SU-DHL-6 (cell line): ENCODE measurements around the gene CCDC183.

Source experiments
- H2AFZ ChIP-seq: fragments of 200-600 bp; sonication (generic); 2 replicates; pipeline ENCODE4 v1.6.1; 2014; ENCODE audit warnings: low read depth, mild to moderate bottlenecking, moderate library complexity, mixed read lengths, antibody characterized with exemption, low read length; ENCODE audit not compliant: severe bottlenecking
- H3F3A ChIP-seq: fragments of 200-600 bp; shearing (Covaris generic); 2 replicates; pipeline ENCODE4 v1.6.0; 2016; ENCODE audit warnings: antibody characterized with exemption, mild to moderate bottlenecking; ENCODE audit not compliant: insufficient read depth
- H3K27ac ChIP-seq: fragments of 200-600 bp; sonication (generic); 2 replicates; pipeline ENCODE4 v1.5.1; 2016; ENCODE audit warnings: low read depth, mild to moderate bottlenecking, low read length, moderate library complexity, mixed read lengths
- H3K27me3 ChIP-seq: fragments of 200-600 bp; sonication (generic), shearing (Covaris generic); 2 replicates; pipeline ENCODE4 v1.6.0; 2014; ENCODE audit warnings: mild to moderate bottlenecking, low read length
- H3K36me3 ChIP-seq: fragments of 200-600 bp; sonication (generic); 2 replicates; pipeline ENCODE4 v1.6.1; 2014; ENCODE audit warnings: mild to moderate bottlenecking, low read length, mixed read lengths
- H3K4me2 ChIP-seq: fragments of 300-600, 200-600 bp; shearing (Covaris generic), sonication (generic); 2 replicates; pipeline ENCODE4 v1.6.0; 2014; ENCODE audit warnings: low read length, low read depth, mild to moderate bottlenecking; ENCODE audit not compliant: poor library complexity, severe bottlenecking
- H3K4me3 ChIP-seq: fragments of 200-600 bp; sonication (generic); 2 replicates; pipeline ENCODE4 v1.5.1; 2014; ENCODE audit warnings: antibody characterized with exemption, low read length, mild to moderate bottlenecking, mixed read lengths; ENCODE audit not compliant: insufficient read depth, poor library complexity, severe bottlenecking
- H3K79me2 ChIP-seq: fragments of 200-600 bp; sonication (generic); 2 replicates; pipeline ENCODE4 v1.6.1; 2014; ENCODE audit warnings: mild to moderate bottlenecking, low read length, moderate library complexity; ENCODE audit not compliant: insufficient read depth
- H3K9ac ChIP-seq: fragments of 200-600 bp; sonication (generic); 2 replicates; pipeline ENCODE4 v1.7.0; 2014; ENCODE audit warnings: mild to moderate bottlenecking, low read length
- H3K9me2 ChIP-seq: fragments of 200-600 bp; sonication (generic); replicated peaks from 2 replicates; pipeline ENCODE4 v1.6.1; 2014; ENCODE audit warnings: low read length; ENCODE audit not compliant: insufficient read depth
- H3K9me3 ChIP-seq: fragments of 200-600 bp; sonication (generic); 2 replicates; pipeline ENCODE4 v1.6.1; 2014; ENCODE audit warnings: low read length, mixed read lengths; ENCODE audit not compliant: insufficient read depth
- H4K20me1 ChIP-seq: fragments of 200-600 bp; sonication (generic); 2 replicates; pipeline ENCODE4 v1.6.1; 2014; ENCODE audit warnings: low read depth, mild to moderate bottlenecking, antibody characterized with exemption, low read length, moderate library complexity, mixed read lengths
- EZH2phosphoT487 ChIP-seq: fragments of 200-600 bp; sonication (generic), shearing (Covaris generic); conservative IDR thresholded peaks from 2 replicates; pipeline ENCODE4 v1.6.1; 2018; ENCODE audit warnings: mild to moderate bottlenecking, antibody characterized with exemption, low read length, moderate library complexity, mixed read lengths
- TF ChIP-seq, protein P1 (sequence below): fragments of 200-600 bp; sonication (generic); IDR thresholded peaks from one replicate; pipeline ENCODE4 v1.5.1; 2017; ENCODE audit warnings: antibody characterized with exemption, mild to moderate bottlenecking, low read length, moderate library complexity; ENCODE audit not compliant: insufficient read depth, poor library complexity, severe bottlenecking

CCDC183 gene

DNA sequence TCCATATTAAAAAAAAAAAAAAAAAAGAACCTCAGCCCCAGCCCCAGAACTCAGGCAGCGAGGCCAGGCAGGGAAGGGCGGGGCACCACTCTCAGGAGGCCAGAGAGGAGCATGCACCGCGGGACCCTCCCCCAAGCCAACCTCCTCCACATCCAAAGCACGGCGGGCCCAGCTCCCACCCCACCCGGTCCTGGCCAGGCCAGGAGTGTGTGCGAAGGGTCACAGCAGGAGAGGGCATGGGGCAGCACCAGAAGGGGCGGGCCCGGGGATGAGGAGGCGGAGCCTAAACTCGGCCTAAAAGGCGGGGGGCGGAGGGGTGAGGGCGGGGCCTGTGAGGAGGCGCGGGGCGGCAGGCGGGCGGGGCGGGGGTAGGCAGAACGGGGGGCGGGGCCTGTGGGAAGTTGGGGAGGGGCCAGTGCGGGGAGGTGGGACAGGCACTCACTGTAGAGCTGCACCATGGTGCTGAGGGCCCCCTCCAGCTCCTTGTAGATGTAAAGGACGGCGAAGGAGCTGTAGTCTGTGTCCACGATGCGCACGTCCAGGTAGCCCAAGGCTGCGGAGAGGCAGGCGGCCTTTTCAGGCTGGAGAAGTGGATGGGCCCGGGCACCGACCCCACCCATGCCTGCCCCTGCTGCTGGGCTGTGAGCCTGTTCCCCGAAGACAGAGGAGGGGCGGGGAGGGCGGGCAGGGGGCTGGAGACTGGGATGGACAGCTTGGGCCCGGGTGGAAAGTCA, 33.1 kb upstream of the CCDC183 start:
- TF ChIP-seq, protein P1, sequence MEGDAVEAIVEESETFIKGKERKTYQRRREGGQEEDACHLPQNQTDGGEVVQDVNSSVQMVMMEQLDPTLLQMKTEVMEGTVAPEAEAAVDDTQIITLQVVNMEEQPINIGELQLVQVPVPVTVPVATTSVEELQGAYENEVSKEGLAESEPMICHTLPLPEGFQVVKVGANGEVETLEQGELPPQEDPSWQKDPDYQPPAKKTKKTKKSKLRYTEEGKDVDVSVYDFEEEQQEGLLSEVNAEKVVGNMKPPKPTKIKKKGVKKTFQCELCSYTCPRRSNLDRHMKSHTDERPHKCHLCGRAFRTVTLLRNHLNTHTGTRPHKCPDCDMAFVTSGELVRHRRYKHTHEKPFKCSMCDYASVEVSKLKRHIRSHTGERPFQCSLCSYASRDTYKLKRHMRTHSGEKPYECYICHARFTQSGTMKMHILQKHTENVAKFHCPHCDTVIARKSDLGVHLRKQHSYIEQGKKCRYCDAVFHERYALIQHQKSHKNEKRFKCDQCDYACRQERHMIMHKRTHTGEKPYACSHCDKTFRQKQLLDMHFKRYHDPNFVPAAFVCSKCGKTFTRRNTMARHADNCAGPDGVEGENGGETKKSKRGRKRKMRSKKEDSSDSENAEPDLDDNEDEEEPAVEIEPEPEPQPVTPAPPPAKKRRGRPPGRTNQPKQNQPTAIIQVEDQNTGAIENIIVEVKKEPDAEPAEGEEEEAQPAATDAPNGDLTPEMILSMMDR: no peak
- TF ChIP-seq EZH2phosphoT487: no peak
- no peaks in the 10 kb centered on the region for H3K9me2 ChIP-seq
- no peaks in the 10 kb centered on the region for H4K20me1 ChIP-seq
- no peak overlapping the region for H3K4me2 ChIP-seq
- no peak overlapping the region for H3K4me3 ChIP-seq
- no peaks in the 10 kb centered on the region for H3K79me2 ChIP-seq
- no peak overlapping the region for H2AFZ ChIP-seq
- peaks cover 6% of the 10 kb centered on the region for H3F3A ChIP-seq
- no peak overlapping the region for H3K27ac ChIP-seq
- H3K36me3 ChIP-seq: no peaks in the 10 kb centered on the region
- no peaks in the 10 kb centered on the region for H3K9me3 ChIP-seq
- H3K27me3 ChIP-seq: no peaks in the 10 kb centered on the region
- no peak overlapping the region for H3K9ac ChIP-seq

DNA sequence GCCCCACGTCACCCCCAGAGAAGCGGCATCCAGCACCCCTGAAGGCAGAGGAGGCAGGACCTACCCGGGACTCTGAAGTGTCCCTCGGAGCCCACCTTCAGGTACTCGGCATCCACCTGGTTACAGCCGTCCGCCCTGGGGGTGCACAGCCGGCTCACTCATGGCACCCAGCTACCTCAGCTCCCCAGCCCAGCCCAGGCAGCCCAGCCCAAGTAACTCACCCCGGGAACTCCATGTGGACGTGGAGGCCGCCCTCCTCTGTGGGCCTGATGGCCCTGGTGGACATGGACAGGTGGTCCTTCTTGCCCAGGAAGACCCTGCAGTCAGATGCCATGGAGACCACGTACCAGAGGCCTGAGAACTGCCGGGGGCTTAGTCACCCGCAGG, 32.5 kb upstream of the CCDC183 start:
- Histone ChIP-seq H3K27ac (no peak overlapping the region), H4K20me1 (no peaks in the 10 kb centered on the region), H3K9ac (no peak overlapping the region), H3K4me3 (no peak overlapping the region), H3K36me3 (no peaks in the 10 kb centered on the region), H2AFZ (no peak overlapping the region), H3K27me3 (no peaks in the 10 kb centered on the region), H3K9me3 (no peaks in the 10 kb centered on the region), H3F3A (peaks cover 6% of the 10 kb centered on the region), H3K9me2 (no peaks in the 10 kb centered on the region), H3K79me2 (no peaks in the 10 kb centered on the region), H3K4me2 (no peak overlapping the region)
- TF ChIP-seq, protein P1: no peak
- TF ChIP-seq EZH2phosphoT487: no peak

DNA sequence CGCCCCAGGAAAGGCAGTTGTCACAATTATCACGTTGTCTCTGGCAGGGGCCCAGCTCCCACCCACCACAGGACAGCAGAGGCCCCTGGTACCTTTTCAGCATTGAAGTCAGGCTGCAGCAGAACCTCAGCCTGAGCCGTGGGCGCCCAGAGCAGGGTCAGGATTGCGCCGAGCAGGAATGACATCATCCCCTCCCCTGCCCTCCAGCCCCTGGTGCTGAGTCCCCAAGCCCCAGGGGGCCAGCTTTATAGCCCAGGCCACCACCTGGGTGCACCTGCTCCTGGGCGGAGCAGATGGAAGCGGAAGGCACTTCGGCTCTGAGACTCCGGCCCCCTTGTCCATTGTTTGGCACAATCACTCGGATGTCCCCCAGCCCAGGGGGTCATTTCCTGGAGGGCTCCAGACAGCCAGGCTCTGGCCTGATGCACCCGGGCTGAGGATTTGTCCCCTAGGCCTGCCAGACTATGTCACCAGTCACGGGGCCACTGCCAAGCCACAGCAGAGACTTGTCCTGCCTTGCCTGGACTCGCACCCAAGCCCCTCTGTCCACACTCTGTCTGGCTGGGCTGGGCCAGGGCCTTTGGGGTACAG, 31.7 kb upstream of the CCDC183 start, which contains the start of gene LCN15:
TSS of gene LCN15 (minus strand) at position 218 of the 591 bp plus-strand sequence. CDS start at position 188, 30 bp downstream.
- no peak within 1 kb of the TSS for H2AFZ ChIP-seq
- no peaks in the 10 kb centered on the region for H3K9me3 ChIP-seq
- H4K20me1 ChIP-seq: no peaks in the 10 kb centered on the region
- H3K4me2 ChIP-seq: no peak within 1 kb of the TSS
- no peak within 1 kb of the TSS for H3K9ac ChIP-seq
- H3K27ac ChIP-seq: no peak within 1 kb of the TSS
- no peaks in the 10 kb centered on the region for H3K79me2 ChIP-seq
- no peaks in the 10 kb centered on the region for H3K27me3 ChIP-seq
- H3K36me3 ChIP-seq: no peaks in the 10 kb centered on the region
- H3F3A ChIP-seq: peaks cover 6% of the 10 kb centered on the region
- TF ChIP-seq, protein P1: no peak
- no peak for TF ChIP-seq EZH2phosphoT487
- no peak within 1 kb of the TSS for H3K4me3 ChIP-seq
- H3K9me2 ChIP-seq: no peaks in the 10 kb centered on the region
